GM10248 (cell line): Measurements from ENCODE around the gene KCNF1.

Experiments
- CTCF ChIA-PET: fragments of 300-600 bp; sonication (Branson Sonifier 250); formaldehyde crosslinking; extraction: SDS; loops from one replicate; lab custom pipeline; 2021; ENCODE audit warnings: antibody characterized with exemption; lab: Yijun Ruan, JAX
- POLR2A ChIA-PET: fragments of 350-650 bp; sonication (Branson Sonifier 250); formaldehyde crosslinking; extraction: SDS; loops from one replicate; lab custom pipeline; 2020; ENCODE audit warnings: antibody characterized with exemption; lab: Yijun Ruan, JAX
- DNase-seq: peaks from one replicate; pipeline ENCODE4 v3.0.0; 2012; ENCODE audit errors: extremely low spot score
- CTCF ChIP-seq: IDR thresholded peaks from 2 replicates; pipeline ENCODE4 v1.5.1; 2012; ENCODE audit warnings: mild to moderate bottlenecking, low read depth; ENCODE audit errors: extremely low read depth, missing control alignments, control extremely low read depth

The KCNF1 gene

GRCh38 chr2:10875126-10875525, 36.6 kb upstream of the KCNF1 start:
- ChIA-PET CTCF (interaction anchor here (0.9 to 3.5 kb wide), 8 partner anchors 9 to 257 kb away, joined by 3 to 28 read pairs (median 4); no protein-coding TSS in a partner anchor), POLR2A (no interaction called here)
- DNase-seq = no peak
- TF ChIP-seq CTCF = no peak

- no peak for DNase-seq
- POLR2A ChIA-PET = no interaction called here
- no peak for TF ChIP-seq CTCF
- CTCF ChIA-PET = interaction anchor here (0.6 to 1.4 kb wide), 6 partner anchors 10 to 188 kb away, joined by 3 to 4 read pairs (median 3); no protein-coding TSS in a partner anchor
Observed at GRCh38 chr2:10876394-10876793, 35.3 kb upstream of the KCNF1 start.

- no peak for DNase-seq
- ChIA-PET CTCF (interaction anchor here (0.6 to 1.4 kb wide), 6 partner anchors 9 to 188 kb away, joined by 3 to 4 read pairs (median 3); no protein-coding TSS in a partner anchor), POLR2A (no interaction called here)
- no peak for TF ChIP-seq CTCF
Observed at GRCh38 chr2:10876963-10877362, 34.8 kb upstream of the KCNF1 start.

- no peak for TF ChIP-seq CTCF
- ChIA-PET POLR2A (no interaction called here), CTCF (interaction anchor here (1.2 to 1.4 kb wide), 2 partner anchors 45 to 46 kb away, joined by 3 to 4 read pairs; no protein-coding TSS in a partner anchor)
- DNase-seq = no peak
Observed at GRCh38 chr2:10877651-10878111, 34.1 kb upstream of the KCNF1 start.

GRCh38 chr2:10878268-10878915, 33.3 kb upstream of the KCNF1 start:
- TF ChIP-seq CTCF = no peak

GRCh38 chr2:10879159-10879558, 32.6 kb upstream of the KCNF1 start:
- ChIA-PET CTCF (interaction anchor here (1.3 kb wide), 1 partner anchor 21 kb away, joined by 3 read pairs; no protein-coding TSS in a partner anchor), POLR2A (no interaction called here)
- TF ChIP-seq CTCF = no peak
- DNase-seq = no peak

More at GRCh38 chr2:10878268-10878915, 33.3 kb upstream of the KCNF1 start:
- CTCF ChIA-PET = no interaction called here
- POLR2A ChIA-PET = no interaction called here
- DNase-seq = no peak
